Frontal cortex (tissue), 4 donors: ENCODE results near the gene PPM1D. TPM values are rescaled to one million over a fixed set of nuclear protein-coding genes. Genes with fewer than 3 reads are reported as not detected.
"Not testable (repeated sequence)": the region's sequence is repeated elsewhere in the genome, so short reads cannot be mapped to it uniquely, and the experiment has no call there.

Experiments
- DNase-seq, 2 donors: peaks; one replicate each; pipeline ENCODE4 v3.0.0; 2012; ENCODE audit warnings: low spot score in 2 of 2
- FAIRE-seq: peaks from 2 replicates; lab custom pipeline; 2012; peaks lifted over from hg19 to GRCh38; lab: Jason Lieb, UNC
- total RNA-seq: library from RNA; depleted of rRNA; stranded (reverse); fragments of >200 nt; gene quantifications from one replicate; pipeline ENCODE4 v1.2.3, GENCODE V29; 2014
- donor health status: control.
- donor health status: control.
- donor health status: control.

The PPM1D gene
- total RNA-seq, 1 donor from 2014 or later = 13.0 TPM

DNA sequence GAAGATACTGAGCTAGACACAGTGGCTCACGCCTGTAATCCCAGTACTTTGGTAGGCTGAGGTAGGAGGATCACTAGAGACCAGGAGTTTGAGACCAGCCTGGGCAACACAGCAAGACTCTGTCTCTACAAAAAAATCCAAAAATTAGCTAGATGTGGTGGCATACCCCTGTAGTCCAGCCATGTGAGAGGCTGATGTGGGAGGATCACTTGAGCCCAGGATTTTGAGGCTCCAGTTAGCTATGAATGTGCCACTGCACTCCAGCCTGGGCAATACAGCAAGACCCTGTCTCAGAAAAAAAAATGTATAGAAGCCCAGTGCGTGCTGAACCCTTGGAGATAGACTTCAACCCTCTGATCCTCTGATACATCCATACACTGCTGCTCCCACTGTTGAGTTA is 7.2 kb upstream of the PPM1D start:
- no peak for FAIRE-seq
- DNase-seq = no peak

DNA sequence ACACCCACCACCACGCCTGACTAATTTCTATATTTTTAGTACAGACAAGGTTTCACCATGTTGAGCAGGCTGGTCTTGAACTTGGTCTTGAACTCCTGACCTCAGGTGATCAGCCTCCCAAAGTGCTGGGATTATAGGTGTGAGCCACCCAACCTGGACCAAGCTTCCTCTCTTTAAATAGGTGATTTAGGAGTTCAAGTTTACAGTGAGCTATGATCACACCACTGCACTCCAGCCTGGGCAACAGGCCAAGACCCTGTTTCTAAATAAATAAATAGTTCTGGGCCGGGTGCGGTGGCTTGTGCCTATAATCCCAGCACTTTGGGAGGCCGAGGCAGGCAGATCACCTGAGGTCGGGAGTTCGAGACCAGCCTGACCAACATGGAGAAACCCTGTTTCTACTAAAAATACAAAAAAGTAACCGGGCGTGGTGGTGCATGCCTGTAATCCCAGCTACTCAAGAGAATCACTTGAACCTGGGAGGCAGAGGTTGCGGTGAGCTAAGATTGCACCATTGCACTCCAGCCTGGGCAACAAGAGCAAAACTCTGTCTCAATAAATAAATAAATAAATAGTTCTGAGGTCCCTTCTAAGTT is 6.5 kb upstream of the PPM1D start:
- DNase-seq, FAIRE-seq: not testable (repeated sequence)

DNA sequence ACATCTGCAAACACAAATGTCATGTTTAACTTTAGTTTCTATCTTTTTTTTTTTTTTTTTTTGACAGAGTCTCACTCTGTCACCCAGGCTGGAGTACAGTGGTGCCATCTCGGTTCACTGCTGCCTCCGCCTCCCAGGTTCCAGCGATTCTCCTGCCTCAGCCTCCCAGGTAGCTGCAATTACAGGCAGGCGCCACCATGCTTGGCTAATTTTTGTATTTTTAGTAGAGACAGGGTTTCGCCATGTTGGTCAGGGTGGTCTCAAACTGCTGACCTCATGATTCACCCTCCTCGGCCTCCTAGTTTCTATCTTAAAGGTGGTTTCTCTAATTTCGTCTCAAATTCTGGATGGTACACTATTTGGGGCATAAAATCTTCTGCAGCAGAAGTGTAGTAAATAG is 5.8 kb upstream of the PPM1D start:
- DNase-seq, FAIRE-seq: not testable (repeated sequence)

DNA sequence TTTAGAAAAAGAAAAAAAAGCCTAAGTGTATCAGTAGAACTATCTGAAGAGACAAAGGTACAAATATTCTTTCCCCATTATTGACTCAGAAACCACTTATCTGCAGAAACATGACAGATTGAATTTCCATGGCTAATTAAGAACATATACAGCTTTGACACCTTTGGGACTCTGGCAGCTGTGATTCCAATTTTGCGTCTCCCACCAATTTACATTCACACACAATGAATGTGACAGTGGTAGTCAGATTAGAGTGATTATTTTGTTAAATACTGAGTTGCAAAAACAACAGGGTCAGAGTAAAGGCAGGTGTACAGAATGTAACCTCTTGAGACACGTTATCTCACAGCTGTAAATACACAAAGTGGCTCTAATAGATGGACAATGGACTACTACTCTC is 5.3 kb upstream of the PPM1D start:
- FAIRE-seq (no peak), DNase-seq (no peak)

DNA sequence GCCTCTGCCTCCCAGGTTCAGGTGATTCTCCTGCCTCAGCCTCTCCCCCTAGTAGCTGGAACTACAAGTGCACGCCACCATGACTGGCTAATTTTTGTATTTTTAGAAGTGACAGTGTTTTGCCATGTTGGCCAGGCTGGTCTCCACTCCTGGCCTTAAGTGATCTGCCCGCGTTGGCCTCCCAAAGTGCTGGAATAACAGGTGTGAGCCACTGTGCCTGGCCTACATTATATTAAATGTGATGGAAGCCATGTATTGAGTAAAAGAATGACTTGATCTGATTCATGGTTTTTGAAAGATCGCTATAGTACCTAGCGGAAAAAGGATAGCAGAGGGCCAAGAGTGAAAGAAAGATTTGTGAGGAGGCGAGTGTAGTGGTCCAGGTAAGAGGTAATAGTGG is 2.7 kb upstream of the PPM1D start:
- DNase-seq = no peak
- FAIRE-seq = no peak

DNA sequence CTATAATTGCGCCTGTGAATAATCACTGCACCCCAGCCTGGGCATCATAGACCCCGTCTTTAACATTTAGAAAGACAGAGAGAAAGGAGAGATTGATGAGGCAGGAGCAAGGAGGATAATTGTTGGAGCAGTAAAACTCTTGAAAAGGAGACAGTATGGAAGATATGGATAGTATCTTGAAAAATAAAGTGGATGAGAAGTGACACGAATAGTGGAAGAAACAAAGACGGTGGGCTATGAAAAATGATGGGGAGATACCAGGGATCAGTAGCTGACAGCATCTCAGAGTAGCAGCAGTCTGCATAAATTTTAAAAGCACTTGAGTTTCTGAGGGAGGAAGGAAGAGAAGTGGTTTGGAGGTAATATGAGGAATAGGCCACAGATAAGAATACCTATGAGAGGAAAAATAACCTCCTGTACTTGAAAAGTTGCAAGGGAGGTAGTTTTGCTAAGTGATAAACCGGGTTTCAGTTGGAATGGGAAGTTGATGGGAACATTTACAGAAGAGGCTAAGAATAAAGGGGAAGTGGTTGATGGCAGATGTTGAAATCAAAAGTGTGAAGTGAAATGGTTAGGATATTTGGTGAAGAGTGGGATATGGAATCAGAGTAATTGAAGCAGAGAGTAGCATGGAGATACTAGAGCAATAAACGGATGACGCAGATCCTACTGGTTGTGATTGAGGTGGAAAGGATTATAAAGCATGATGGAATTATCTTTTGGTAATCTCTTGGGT is 1.8 kb upstream of the PPM1D start:
- FAIRE-seq (no peak), DNase-seq (no peak)

- FAIRE-seq (no peak), DNase-seq (peak in 1 of 2 donors; percentile 20)
These were observed 773 bp upstream of the PPM1D start for GRCh38 chr17:60599220-60599619.

GRCh38 chr17:60600490-60601446 is 775 bp downstream of the PPM1D start:
- no peak for FAIRE-seq
- DNase-seq = peak; percentile 52 to 63

DNA sequence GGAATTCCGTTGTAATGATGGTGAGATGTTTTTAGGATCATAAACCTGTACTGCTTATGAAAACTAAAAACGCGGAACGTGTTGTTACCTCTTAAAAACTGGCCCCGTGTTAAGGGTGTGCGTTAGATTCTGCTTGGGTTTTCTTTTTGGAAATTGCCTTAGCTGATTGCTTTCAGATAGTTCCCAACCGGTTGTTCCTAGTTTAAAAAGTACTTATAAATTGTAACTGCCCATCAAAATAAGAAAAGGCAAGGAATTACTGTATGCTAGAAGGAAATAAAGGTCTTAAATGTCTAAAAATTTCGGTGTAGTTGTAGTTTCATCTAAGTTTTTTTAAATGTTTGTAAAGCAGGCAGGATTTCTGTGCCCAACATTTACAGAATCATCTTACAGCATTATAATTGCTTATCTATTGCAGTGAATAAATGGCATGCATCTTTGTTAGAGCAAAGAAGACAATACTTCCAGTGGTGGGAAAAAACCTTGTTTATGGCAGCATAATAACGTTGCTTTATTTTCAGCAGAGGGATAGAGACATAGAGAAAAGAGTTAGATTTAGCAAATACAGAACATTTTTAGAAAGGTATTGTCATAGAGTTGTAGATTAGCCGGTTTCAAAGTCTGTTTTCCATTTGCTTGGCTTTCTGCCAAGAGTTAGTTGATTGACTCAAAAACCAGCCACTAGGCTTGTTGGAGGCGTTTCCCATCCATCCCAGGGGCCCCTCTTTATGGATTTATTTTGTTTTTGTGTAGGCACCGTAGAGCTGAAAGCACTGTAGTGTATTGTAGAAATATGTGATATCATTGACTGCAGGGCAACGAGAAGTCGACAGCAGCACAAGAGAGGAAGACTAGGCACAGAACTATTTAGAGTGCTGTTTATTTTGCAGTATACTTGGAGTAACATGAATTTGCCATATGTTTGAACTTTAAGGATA is 1.7 kb downstream of the PPM1D start:
- FAIRE-seq = no peak

DNA sequence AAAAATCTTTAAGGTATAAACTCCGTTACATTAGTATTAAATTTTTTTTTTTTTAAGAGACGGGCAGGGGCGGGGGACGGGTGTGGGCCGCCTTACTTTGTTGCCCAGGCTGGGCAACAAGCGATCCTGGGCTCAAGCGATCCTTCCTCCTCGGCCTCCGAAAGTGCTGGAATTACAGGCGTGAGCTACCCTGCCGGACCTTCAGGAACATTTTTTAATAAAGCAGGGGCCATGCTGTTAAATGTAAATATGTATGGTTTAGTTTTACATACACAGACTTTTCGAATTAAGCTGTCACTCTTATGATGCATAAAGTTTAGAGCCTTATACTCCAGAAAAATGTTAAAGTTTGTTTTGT is 2.4 kb downstream of the PPM1D start:
- no peak for FAIRE-seq
- no peak for DNase-seq

More for the DNA sequence above, 1.7 kb downstream of the PPM1D start:
- peak; percentile 30 to 46 for DNase-seq

DNA sequence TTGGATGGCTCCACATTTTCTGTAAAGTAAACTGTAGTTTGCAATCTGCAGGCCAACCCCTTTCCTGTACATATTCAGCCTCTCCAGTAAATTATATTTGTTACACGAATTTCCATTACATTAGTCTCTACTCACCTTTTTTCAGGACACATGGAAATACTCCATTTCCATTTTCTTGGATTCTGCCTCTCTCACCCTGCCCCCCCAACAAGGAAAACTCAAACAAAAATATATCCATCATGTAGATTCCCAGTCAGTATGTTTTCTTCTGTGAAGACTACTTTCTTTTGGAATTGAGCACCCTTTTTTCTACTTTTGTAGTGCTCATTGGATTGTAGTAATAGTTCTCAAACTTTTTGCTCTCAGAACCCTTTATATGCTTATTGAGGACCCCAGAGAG is 2.9 kb downstream of the PPM1D start:
- no peak for FAIRE-seq
- no peak for DNase-seq

GRCh38 chr17:60603477-60603876 is 3.5 kb downstream of the PPM1D start:
- not testable (repeated sequence) for FAIRE-seq, DNase-seq

GRCh38 chr17:60604686-60605334 is 4.8 kb downstream of the PPM1D start:
- no peak for FAIRE-seq
- DNase-seq = no peak

GRCh38 chr17:60606036-60606435 is 6.0 kb downstream of the PPM1D start:
- FAIRE-seq = no peak

GRCh38 chr17:60610473-60610872 is 10.5 kb downstream of the PPM1D start:
- DNase-seq (no peak), FAIRE-seq (no peak)

More at GRCh38 chr17:60606036-60606435, 6.0 kb downstream of the PPM1D start:
- DNase-seq = no peak

GRCh38 chr17:60611321-60611720 is 11.3 kb downstream of the PPM1D start:
- FAIRE-seq, DNase-seq: not testable (repeated sequence)

DNA sequence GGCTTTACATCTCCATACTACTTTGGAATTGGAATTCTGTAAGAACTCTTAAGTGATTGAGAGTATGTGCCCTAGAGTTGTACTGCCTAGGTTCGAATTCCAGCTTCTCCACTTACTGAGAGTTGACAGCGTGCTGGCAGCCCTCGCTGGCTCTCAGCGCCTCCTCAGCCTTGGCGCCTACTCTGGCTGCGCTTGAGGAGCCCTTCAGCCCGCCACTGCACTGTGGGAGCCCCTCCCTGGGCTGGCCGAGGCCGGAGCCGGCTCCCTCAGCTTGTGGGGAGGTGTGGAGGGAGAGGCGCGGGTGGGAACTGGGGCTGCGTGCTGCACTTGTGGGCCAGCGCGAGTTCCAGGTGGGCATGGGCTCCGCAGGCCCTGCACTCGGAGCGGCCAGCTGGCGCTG is 13.3 kb downstream of the PPM1D start:
- no peak for DNase-seq

DNA sequence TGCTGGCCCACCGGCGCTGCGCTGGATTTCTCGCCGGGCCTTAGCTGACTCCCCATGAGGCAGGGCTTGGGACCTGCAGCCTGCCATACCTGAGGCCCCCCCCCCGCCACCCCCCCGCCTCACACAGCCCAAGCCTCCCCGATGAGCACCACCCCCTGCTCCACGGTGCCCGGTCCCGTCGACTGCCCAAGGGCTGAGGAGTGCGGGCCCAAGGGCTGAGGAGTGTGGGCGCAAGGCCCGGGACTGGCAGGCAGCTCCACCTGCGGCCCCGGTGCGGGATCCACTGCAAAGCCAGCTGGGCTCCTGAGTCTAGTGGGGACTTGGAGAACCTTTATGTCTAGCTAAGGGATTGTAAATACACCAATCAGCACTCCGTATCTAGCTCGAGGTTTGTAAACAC is 13.8 kb downstream of the PPM1D start:
- not testable (repeated sequence) for FAIRE-seq, DNase-seq

More for the DNA sequence above, 13.3 kb downstream of the PPM1D start:
- FAIRE-seq = no peak

DNA sequence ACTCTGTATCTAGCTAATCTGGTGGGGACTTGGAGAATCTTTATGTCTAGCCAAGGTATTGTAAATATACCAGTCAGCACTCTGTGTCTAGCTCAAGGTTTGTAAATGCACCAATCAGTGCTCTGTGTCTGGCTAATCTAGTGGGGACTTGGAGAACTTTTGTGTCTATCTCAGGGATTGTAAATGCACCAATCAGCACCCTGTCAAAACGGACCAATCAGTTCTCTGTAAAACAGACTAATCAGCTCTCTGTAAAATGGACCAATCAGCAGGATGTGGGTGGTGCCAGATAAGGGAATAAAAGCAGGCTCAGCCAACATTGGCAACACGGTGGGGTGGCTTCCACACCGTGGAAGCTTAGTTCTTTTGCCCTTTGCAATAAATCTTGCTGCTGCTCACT is 14.3 kb downstream of the PPM1D start:
- FAIRE-seq, DNase-seq: not testable (repeated sequence)
